Measurements from ENCODE around the gene KIF9.

GRCh38 chr3:47306022-47306421 lies 23.4 kb upstream of the KIF9 start:
- TF ChIP-seq CTCF (IDR thresholded peaks at IDR 0.05; ENCODE audit: low read length) (no peak), EZH2 (IDR thresholded peaks at IDR 0.05; ENCODE audit: borderline replicate concordance, low read length) (no peak)
